ENCODE results near the gene MKNK2. TPM values are rescaled to one million over a fixed set of nuclear protein-coding genes. Genes with fewer than 3 reads are reported as not detected.
A peak's percentile ranks its signal among the peaks of the same experiment; 100 is the strongest.

The MKNK2 gene
- total and polyA plus RNA-seq, 2 of the 13 experiments (the other 11 are each of a cell fraction or from before 2014, with no cell fraction given): 44.9 to 112 TPM

DNA sequence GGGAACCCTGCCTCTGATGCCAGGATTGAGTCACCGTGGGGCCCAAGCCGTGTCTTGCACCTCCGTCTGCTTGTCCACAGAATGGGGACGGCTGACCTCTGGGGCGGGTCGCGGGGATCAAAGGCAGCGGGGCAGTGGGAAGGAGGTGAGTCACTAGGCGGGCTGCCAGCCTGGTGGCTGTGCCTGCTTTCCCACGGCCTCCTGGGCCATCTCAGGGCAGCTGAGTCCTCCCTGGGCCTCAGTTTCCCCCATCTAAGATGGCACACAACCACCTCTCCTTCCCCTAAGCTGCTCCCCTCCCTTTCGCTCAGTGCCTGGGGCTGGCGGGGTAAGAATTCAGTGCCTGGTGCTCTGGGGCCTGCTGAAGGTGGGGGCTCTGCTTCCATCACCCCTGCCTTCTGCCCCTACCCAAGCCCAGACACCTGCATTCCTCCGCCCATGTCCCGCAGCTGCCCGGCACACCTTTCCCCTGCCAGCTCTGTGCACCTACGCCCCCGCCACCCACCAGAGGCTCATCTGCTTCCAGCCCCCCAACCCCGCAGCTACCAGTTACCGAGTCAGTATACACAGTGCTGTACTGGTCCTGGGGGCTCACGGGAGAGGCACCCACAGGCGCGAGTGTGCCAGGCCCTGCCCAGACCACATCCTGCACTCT lies 3.5 kb downstream of the MKNK2 start (continued):
- TF ChIP-seq, protein P1, sequence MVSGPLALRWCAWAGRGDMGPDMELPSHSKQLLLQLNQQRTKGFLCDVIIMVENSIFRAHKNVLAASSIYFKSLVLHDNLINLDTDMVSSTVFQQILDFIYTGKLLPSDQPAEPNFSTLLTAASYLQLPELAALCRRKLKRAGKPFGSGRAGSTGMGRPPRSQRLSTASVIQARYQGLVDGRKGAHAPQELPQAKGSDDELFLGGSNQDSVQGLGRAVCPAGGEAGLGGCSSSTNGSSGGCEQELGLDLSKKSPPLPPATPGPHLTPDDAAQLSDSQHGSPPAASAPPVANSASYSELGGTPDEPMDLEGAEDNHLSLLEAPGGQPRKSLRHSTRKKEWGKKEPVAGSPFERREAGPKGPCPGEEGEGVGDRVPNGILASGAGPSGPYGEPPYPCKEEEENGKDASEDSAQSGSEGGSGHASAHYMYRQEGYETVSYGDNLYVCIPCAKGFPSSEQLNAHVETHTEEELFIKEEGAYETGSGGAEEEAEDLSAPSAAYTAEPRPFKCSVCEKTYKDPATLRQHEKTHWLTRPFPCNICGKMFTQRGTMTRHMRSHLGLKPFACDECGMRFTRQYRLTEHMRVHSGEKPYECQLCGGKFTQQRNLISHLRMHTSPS (CRISPR knock-in tag; IDR thresholded peaks at IDR 0.05; ENCODE audit: low read depth): peak; percentile 68; the same call in 1 of the 2 replicates
- peak; percentile 44; the same call in 1 of the 2 replicates for TF ChIP-seq SAP130 (CRISPR knock-in tag; IDR thresholded peaks at IDR 0.05; ENCODE audit: low read depth)
- TF ChIP-seq, protein P2, sequence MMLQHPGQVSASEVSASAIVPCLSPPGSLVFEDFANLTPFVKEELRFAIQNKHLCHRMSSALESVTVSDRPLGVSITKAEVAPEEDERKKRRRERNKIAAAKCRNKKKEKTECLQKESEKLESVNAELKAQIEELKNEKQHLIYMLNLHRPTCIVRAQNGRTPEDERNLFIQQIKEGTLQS (CRISPR knock-in tag; IDR thresholded peaks at IDR 0.05): peak; percentile 50; the same call in 1 of the 2 replicates
- TF ChIP-seq HNF4G (IDR thresholded peaks at IDR 0.05; ENCODE audit: borderline replicate concordance, low read depth, low read length): no peak
- no peak for TF ChIP-seq HNF4G (CRISPR knock-in tag; IDR thresholded peaks at IDR 0.05; ENCODE audit: borderline replicate concordance, low read depth)
- TF ChIP-seq NPAS2 (CRISPR knock-in tag; IDR thresholded peaks at IDR 0.05; ENCODE audit: borderline replicate concordance): no peak
- peak; percentile 74 for TF ChIP-seq RXRB (CRISPR knock-in tag; IDR thresholded peaks at IDR 0.05; ENCODE audit: borderline replicate concordance)
- peak; percentile 90 for TF ChIP-seq RARA (CRISPR knock-in tag; IDR thresholded peaks at IDR 0.05)
- peak; percentile 77 for TF ChIP-seq SKI (IDR thresholded peaks at IDR 0.05; ENCODE audit: partially characterized antibody)
- no peak for TF ChIP-seq ZNF775 (CRISPR knock-in tag; IDR thresholded peaks at IDR 0.05; ENCODE audit: borderline replicate concordance)
- TF ChIP-seq FOXA1 (IDR thresholded peaks at IDR 0.05): no peak
- TF ChIP-seq FOXA1 (CRISPR knock-in tag; IDR thresholded peaks at IDR 0.05): no peak
- peak; percentile 64 for TF ChIP-seq RBFOX2 (IDR thresholded peaks at IDR 0.05; ENCODE audit: low read depth, low read length)
- peak; percentile 38; the same call in 1 of the 2 replicates for TF ChIP-seq GABPB1 (CRISPR knock-in tag; IDR thresholded peaks at IDR 0.05)
- no peak for TF ChIP-seq FOXJ3 (CRISPR knock-in tag; IDR thresholded peaks at IDR 0.05; ENCODE audit: borderline replicate concordance)
- peak; percentile 46; the same call in 1 of the 2 replicates for TF ChIP-seq HMG20A (CRISPR knock-in tag; IDR thresholded peaks at IDR 0.05; ENCODE audit: borderline replicate concordance)
- TF ChIP-seq AGO2 (optimal IDR thresholded peaks at IDR 0.05; ENCODE audit: low read depth, low read length): peak; percentile 53
- TF ChIP-seq MTF1 (CRISPR knock-in tag; IDR thresholded peaks at IDR 0.05): no peak
- peak; percentile 41; the same call in 1 of the 2 replicates for TF ChIP-seq ZNF629 (CRISPR knock-in tag; conservative IDR thresholded peaks at IDR 0.05)
- TF ChIP-seq YY1 (IDR thresholded peaks at IDR 0.05; ENCODE audit: insufficient read depth, insufficient replicate concordance, low read depth, low read length): no peak
- TF ChIP-seq HCFC1 (IDR thresholded peaks at IDR 0.05; ENCODE audit: low read depth, low read length): no peak
- TF ChIP-seq, protein P3, sequence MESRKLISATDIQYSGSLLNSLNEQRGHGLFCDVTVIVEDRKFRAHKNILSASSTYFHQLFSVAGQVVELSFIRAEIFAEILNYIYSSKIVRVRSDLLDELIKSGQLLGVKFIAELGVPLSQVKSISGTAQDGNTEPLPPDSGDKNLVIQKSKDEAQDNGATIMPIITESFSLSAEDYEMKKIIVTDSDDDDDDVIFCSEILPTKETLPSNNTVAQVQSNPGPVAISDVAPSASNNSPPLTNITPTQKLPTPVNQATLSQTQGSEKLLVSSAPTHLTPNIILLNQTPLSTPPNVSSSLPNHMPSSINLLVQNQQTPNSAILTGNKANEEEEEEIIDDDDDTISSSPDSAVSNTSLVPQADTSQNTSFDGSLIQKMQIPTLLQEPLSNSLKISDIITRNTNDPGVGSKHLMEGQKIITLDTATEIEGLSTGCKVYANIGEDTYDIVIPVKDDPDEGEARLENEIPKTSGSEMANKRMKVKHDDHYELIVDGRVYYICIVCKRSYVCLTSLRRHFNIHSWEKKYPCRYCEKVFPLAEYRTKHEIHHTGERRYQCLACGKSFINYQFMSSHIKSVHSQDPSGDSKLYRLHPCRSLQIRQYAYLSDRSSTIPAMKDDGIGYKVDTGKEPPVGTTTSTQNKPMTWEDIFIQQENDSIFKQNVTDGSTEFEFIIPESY (CRISPR knock-in tag; IDR thresholded peaks at IDR 0.05): peak; percentile 99
- TF ChIP-seq FOSL1 (CRISPR knock-in tag; IDR thresholded peaks at IDR 0.05; ENCODE audit: borderline replicate concordance): peak; percentile 62; the same call in 1 of the 2 replicates
- peak; percentile 55; the same call in 1 of the 2 replicates for TF ChIP-seq JUND (CRISPR knock-in tag; IDR thresholded peaks at IDR 0.05)
- TF ChIP-seq ERF (CRISPR knock-in tag; IDR thresholded peaks at IDR 0.05): no peak

Measured in HepG2 (cell line).